ENCODE measurements around the gene CERS3.

The CERS3 gene

DNA sequence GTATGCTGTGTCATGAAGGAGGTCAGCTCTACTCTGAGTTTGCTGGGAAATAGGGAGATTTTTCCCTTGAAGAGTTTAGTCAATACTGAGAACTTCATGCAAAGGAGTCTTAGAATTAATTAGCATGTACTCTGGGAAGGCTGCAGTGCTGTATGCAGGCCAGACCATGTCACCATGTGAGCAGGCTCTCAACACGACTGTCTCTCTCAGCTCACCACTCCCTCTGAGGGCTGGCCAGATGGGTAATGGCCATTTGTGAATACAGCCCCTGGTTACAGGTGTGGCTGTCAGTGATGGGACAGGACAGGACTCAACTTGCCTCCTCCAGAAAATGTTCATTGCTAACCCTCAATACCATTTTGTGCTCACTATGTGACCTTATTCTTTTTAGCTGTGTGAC, 5.1 kb upstream of the CERS3 start:
- Histone ChIP-seq H3K4me1 (ENCODE audit: control insufficient read depth, insufficient read depth, low read length, poor library complexity, severe bottlenecking) (no peaks in the 10 kb centered on the region), H3K27me3 (replicated peaks; ENCODE audit: control insufficient read depth, insufficient read depth, low read length, poor library complexity, severe bottlenecking) (no peaks in the 10 kb centered on the region), H3K27ac (ENCODE audit: insufficient read depth, low read length, poor library complexity, severe bottlenecking) (no peak overlapping the region), H3K9me3 (ENCODE audit: control insufficient read depth, low read length) (no peaks in the 10 kb centered on the region), H3K36me3 (ENCODE audit: control insufficient read depth, insufficient read depth, low read length) (no peaks in the 10 kb centered on the region), H3K4me3 (ENCODE audit: insufficient read depth, low read depth, low read length, poor library complexity, severe bottlenecking) (no peak overlapping the region)
- no peak for DNase-seq

DNA sequence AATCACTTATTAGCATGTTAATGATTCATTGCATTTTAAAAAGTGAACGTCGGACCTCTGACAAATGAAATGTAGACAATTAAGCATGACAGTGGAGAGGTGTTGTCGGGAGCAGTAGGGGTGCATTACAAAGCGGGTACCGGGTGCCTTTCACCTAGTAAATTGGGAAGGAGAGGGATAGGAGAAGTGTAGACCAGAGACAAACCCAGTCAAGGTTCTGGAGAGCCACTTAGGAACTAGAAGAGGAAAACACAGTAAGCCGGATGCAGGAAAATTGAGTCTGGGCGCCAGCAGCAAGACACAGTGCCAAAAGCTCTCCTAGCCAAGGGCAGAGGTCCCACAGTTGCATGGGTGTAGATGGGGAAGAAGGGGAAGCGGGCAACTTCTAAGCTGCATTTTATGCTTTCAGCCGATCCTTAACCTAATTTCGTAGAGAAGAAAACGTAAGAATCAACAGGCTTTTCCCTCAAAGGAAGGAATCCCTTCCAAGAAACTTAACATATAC, 3.1 kb upstream of the CERS3 start:
- Histone ChIP-seq H3K27ac (ENCODE audit: insufficient read depth, low read length, poor library complexity, severe bottlenecking) (no peak overlapping the region), H3K4me1 (ENCODE audit: control insufficient read depth, insufficient read depth, low read length, poor library complexity, severe bottlenecking) (no peaks in the 10 kb centered on the region), H3K36me3 (ENCODE audit: control insufficient read depth, insufficient read depth, low read length) (no peaks in the 10 kb centered on the region), H3K4me3 (ENCODE audit: insufficient read depth, low read depth, low read length, poor library complexity, severe bottlenecking) (no peak overlapping the region), H3K9me3 (ENCODE audit: control insufficient read depth, low read length) (no peaks in the 10 kb centered on the region), H3K27me3 (replicated peaks; ENCODE audit: control insufficient read depth, insufficient read depth, low read length, poor library complexity, severe bottlenecking) (no peaks in the 10 kb centered on the region)
- no peak for DNase-seq

DNA sequence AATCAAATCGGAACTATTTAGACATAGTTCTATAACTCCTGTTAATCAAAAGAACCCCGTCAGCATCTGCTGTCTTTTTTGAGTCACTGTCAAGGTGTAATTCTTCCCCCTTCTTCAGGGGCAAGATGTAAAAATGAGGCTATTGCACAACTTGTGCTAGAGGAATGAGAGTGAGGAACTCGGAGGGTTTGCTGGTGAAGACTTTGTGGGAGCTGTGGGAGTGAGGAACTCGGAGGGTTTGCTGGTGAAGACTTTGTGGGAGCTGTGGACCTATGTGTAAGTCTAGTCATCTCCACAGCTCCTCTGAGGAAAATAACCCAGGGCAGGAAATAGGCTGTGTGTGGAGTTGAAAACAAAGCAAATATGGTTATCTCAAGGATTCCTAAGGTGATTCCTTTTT, 2.5 kb upstream of the CERS3 start:
- H3K27ac ChIP-seq (ENCODE audit: insufficient read depth, low read length, poor library complexity, severe bottlenecking) = no peak overlapping the region
- no peaks in the 10 kb centered on the region for H3K27me3 ChIP-seq (replicated peaks; ENCODE audit: control insufficient read depth, insufficient read depth, low read length, poor library complexity, severe bottlenecking)
- DNase-seq = no peak
- no peak overlapping the region for H3K4me3 ChIP-seq (ENCODE audit: insufficient read depth, low read depth, low read length, poor library complexity, severe bottlenecking)
- H3K36me3 ChIP-seq (ENCODE audit: control insufficient read depth, insufficient read depth, low read length) = no peaks in the 10 kb centered on the region
- H3K4me1 ChIP-seq (ENCODE audit: control insufficient read depth, insufficient read depth, low read length, poor library complexity, severe bottlenecking) = no peaks in the 10 kb centered on the region
- H3K9me3 ChIP-seq (ENCODE audit: control insufficient read depth, low read length) = no peaks in the 10 kb centered on the region

DNA sequence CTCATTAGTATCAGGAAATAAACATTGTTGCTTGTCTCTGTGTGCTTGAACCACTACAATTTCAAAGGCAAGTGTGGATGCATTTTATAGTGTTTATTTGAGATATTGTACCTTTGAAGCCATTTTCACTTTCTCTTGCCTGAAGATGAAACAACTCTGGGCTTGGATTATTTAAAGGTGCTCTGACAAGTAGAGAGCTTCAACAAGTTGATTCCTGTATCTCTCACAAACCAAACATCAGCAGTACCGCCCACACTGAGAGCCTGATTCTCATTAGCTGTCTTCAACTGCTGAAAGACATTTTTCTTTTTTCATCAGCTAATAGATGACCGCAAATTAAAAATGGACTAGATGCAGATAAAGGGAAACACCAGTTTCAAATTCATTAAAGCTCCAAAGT, 806 bp upstream of the CERS3 start:
- no peaks in the 10 kb centered on the region for H3K4me1 ChIP-seq (ENCODE audit: control insufficient read depth, insufficient read depth, low read length, poor library complexity, severe bottlenecking)
- no peak overlapping the region for H3K4me3 ChIP-seq (ENCODE audit: insufficient read depth, low read depth, low read length, poor library complexity, severe bottlenecking)
- no peak overlapping the region for H3K27ac ChIP-seq (ENCODE audit: insufficient read depth, low read length, poor library complexity, severe bottlenecking)
- H3K27me3 ChIP-seq (replicated peaks; ENCODE audit: control insufficient read depth, insufficient read depth, low read length, poor library complexity, severe bottlenecking) = no peaks in the 10 kb centered on the region
- no peaks in the 10 kb centered on the region for H3K9me3 ChIP-seq (ENCODE audit: control insufficient read depth, low read length)
- H3K36me3 ChIP-seq (ENCODE audit: control insufficient read depth, insufficient read depth, low read length) = no peaks in the 10 kb centered on the region
- DNase-seq = no peak

DNA sequence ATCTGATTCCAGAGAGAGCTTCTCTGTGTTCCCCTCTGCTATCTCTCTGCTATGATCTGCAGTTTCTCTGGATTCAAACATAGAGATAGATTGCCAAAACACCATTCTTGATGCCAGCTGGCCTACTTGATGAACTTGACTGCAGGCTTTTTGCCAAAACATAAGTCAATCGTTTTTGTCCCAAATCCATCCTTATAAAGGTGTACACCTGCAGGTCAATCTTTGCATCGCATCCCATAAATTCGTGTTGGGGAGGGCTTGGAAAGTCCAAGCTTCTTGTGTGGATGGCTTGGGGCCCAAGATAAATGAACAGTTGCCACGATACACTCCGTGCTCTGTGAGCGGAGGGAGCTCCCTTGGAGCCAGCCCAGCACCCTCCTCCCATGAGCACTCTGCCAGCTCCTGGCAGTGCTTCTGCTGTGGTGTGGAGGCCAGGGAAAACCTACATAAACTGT, 2.7 kb downstream of the CERS3 start:
- no peak for DNase-seq
- Histone ChIP-seq H3K36me3 (ENCODE audit: control insufficient read depth, insufficient read depth, low read length) (no peaks in the 10 kb centered on the region), H3K27me3 (replicated peaks; ENCODE audit: control insufficient read depth, insufficient read depth, low read length, poor library complexity, severe bottlenecking) (no peaks in the 10 kb centered on the region), H3K4me1 (ENCODE audit: control insufficient read depth, insufficient read depth, low read length, poor library complexity, severe bottlenecking) (peaks cover 3% of the 10 kb centered on the region), H3K9me3 (ENCODE audit: control insufficient read depth, low read length) (no peaks in the 10 kb centered on the region), H3K27ac (ENCODE audit: insufficient read depth, low read length, poor library complexity, severe bottlenecking) (no peak overlapping the region), H3K4me3 (ENCODE audit: insufficient read depth, low read depth, low read length, poor library complexity, severe bottlenecking) (no peak overlapping the region)

- Histone ChIP-seq H3K27ac (ENCODE audit: insufficient read depth, low read length, poor library complexity, severe bottlenecking) (no peak overlapping the region), H3K9me3 (ENCODE audit: control insufficient read depth, low read length) (no peaks in the 10 kb centered on the region), H3K27me3 (replicated peaks; ENCODE audit: control insufficient read depth, insufficient read depth, low read length, poor library complexity, severe bottlenecking) (no peaks in the 10 kb centered on the region), H3K4me1 (ENCODE audit: control insufficient read depth, insufficient read depth, low read length, poor library complexity, severe bottlenecking) (peaks cover 7% of the 10 kb centered on the region), H3K36me3 (ENCODE audit: control insufficient read depth, insufficient read depth, low read length) (no peaks in the 10 kb centered on the region), H3K4me3 (ENCODE audit: insufficient read depth, low read depth, low read length, poor library complexity, severe bottlenecking) (no peak overlapping the region)
- no peak for DNase-seq
These were observed 3.3 kb downstream of the CERS3 start for GRCh38 chr15:100525436-100525835.

DNA sequence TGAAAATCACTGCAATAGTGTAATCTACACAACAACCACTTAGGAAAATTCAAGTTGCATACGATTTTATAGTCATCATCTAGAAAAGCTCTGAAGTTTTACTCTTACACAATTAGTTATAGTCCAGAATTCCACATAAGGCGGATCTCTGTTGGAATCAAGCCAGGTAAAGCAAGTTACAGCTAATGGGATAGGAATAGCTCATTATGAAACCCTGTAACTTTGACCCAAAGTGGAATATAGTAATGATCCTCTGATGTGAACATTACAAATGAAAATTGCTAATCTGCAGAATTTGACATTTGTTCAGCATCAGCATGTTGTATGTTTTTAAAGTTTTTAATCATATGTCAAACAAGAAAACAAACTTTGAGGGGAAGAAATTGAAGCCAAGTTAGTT, 4.4 kb downstream of the CERS3 start:
- H3K4me3 ChIP-seq (ENCODE audit: insufficient read depth, low read depth, low read length, poor library complexity, severe bottlenecking) = no peak overlapping the region
- H3K27me3 ChIP-seq (replicated peaks; ENCODE audit: control insufficient read depth, insufficient read depth, low read length, poor library complexity, severe bottlenecking) = no peaks in the 10 kb centered on the region
- no peaks in the 10 kb centered on the region for H3K36me3 ChIP-seq (ENCODE audit: control insufficient read depth, insufficient read depth, low read length)
- H3K27ac ChIP-seq (ENCODE audit: insufficient read depth, low read length, poor library complexity, severe bottlenecking) = no peak overlapping the region
- peaks cover 14% of the 10 kb centered on the region for H3K4me1 ChIP-seq (ENCODE audit: control insufficient read depth, insufficient read depth, low read length, poor library complexity, severe bottlenecking)
- no peaks in the 10 kb centered on the region for H3K9me3 ChIP-seq (ENCODE audit: control insufficient read depth, low read length)
- no peak for DNase-seq

GRCh38 chr15:100521907-100522306, 6.8 kb downstream of the CERS3 start:
- Histone ChIP-seq H3K4me3 (ENCODE audit: insufficient read depth, low read depth, low read length, poor library complexity, severe bottlenecking) (no peak overlapping the region), H3K27me3 (replicated peaks; ENCODE audit: control insufficient read depth, insufficient read depth, low read length, poor library complexity, severe bottlenecking) (no peaks in the 10 kb centered on the region), H3K36me3 (ENCODE audit: control insufficient read depth, insufficient read depth, low read length) (no peaks in the 10 kb centered on the region), H3K4me1 (ENCODE audit: control insufficient read depth, insufficient read depth, low read length, poor library complexity, severe bottlenecking) (peaks cover 14% of the 10 kb centered on the region), H3K27ac (ENCODE audit: insufficient read depth, low read length, poor library complexity, severe bottlenecking) (no peak overlapping the region), H3K9me3 (ENCODE audit: control insufficient read depth, low read length) (no peaks in the 10 kb centered on the region)
- no peak for DNase-seq

DNA sequence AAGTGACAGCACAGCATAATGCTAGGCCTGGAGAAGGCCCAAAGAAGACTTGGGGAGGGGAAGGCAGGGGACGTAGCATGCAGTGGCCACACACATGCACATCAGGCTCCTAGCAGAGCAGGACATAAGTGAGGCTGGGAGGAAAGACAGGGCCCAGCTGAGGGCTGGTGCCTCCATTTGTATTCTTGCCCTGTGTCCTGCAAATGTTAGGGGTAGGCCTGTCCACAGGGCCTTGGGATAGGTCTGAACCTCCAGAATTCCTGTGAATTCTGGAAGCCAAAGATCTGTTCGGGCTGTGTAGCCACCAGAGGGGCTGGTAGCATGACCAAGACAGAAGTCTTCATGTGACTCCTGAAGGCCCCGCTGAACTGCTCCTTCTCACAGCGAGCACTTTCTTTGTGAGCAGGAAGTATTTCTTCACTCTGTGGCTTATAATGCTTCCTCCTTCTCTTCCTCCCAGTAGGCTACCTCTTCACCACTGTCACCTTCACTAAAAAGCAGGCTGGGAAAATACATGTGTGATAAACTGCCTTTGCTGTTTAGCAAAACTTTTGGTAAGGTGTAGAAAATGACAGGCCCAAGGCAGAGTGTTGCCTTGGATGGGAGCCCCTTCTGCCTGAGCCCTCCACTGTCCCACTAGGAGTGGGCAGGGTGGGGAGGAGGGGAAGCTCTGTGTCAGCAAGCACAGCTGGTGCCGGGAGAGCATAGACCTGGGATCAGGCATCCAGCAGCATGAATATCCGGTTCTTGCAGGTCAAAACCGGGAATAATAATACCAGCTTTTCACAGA, 8.4 kb downstream of the CERS3 start:
- no peaks in the 10 kb centered on the region for H3K36me3 ChIP-seq (ENCODE audit: control insufficient read depth, insufficient read depth, low read length)
- H3K27me3 ChIP-seq (replicated peaks; ENCODE audit: control insufficient read depth, insufficient read depth, low read length, poor library complexity, severe bottlenecking) = no peaks in the 10 kb centered on the region
- no peaks in the 10 kb centered on the region for H3K9me3 ChIP-seq (ENCODE audit: control insufficient read depth, low read length)
- no peak for DNase-seq
- no peak overlapping the region for H3K27ac ChIP-seq (ENCODE audit: insufficient read depth, low read length, poor library complexity, severe bottlenecking)
- no peak overlapping the region for H3K4me3 ChIP-seq (ENCODE audit: insufficient read depth, low read depth, low read length, poor library complexity, severe bottlenecking)
- H3K4me1 ChIP-seq (ENCODE audit: control insufficient read depth, insufficient read depth, low read length, poor library complexity, severe bottlenecking) = peaks cover 14% of the 10 kb centered on the region

DNA sequence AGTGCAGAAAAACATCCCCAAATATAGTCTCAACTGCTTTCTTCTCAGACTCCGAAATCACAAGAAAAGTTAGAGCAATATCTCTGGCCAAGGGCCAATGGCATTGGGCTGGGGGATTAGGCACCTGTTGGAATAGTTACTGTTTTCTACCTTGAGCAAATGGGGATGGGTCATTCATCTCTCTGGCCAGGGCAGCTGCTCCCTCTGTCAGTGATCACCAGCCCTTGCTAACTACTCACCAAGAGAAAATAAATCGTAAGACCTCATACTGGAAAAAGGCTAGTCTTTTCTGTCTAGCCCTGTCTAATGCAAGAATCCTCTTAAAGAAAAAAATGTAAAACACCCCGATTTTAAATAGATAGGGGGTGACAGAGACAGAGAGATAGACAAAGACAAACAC, 10.9 kb downstream of the CERS3 start:
- Histone ChIP-seq H3K27me3 (replicated peaks; ENCODE audit: control insufficient read depth, insufficient read depth, low read length, poor library complexity, severe bottlenecking) (no peaks in the 10 kb centered on the region), H3K27ac (ENCODE audit: insufficient read depth, low read length, poor library complexity, severe bottlenecking) (no peak overlapping the region), H3K4me3 (ENCODE audit: insufficient read depth, low read depth, low read length, poor library complexity, severe bottlenecking) (no peak overlapping the region), H3K36me3 (ENCODE audit: control insufficient read depth, insufficient read depth, low read length) (no peaks in the 10 kb centered on the region), H3K4me1 (ENCODE audit: control insufficient read depth, insufficient read depth, low read length, poor library complexity, severe bottlenecking) (peaks cover 14% of the 10 kb centered on the region), H3K9me3 (ENCODE audit: control insufficient read depth, low read length) (no peaks in the 10 kb centered on the region)
- DNase-seq = no peak
